ENCODE measurements around the gene PPP2R1B. TPM values are rescaled to one million over a fixed set of nuclear protein-coding genes. Genes with fewer than 3 reads are reported as not detected.

Gene PPP2R1B
- polyA plus RNA-seq, 1 donor from 2014 or later = 10.4 TPM

DNA sequence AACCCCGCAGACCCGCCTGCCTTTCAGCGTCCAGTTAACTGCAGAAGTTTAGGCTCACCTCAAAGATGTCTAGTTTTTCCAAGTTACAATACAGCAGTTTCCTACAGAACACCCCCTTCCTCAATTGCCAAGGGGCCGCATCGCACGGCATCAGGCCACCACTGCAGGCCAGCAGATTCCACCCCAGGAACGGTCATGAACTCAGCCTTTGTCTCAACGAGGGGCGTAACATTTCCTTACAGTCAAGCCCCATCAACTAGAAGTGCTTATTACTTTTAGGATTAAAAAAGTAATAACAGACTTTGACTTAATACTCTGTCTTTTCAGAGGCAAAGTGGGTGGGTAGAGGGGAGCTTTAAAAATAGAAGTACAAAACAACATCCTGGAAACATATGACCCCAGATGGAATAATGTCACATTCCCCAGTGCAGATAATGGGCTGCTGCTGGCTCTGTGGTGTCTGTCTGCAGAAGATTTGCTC, 36.3 kb downstream of the PPP2R1B start:
- H3K9me2 ChIP-seq (ENCODE audit: insufficient read depth, low read length) = no peaks in the 10 kb centered on the region
- no peak overlapping the region for H3K4me3 ChIP-seq (ENCODE audit: low read length)
- H3K79me2 ChIP-seq (replicated peaks; ENCODE audit: insufficient read depth, low read length) = no peaks in the 10 kb centered on the region
- H2AFZ ChIP-seq (ENCODE audit: low read depth, low read length) = no peak overlapping the region
- no peak for TF ChIP-seq RAD21 (conservative IDR thresholded peaks at IDR 0.05)
- TF ChIP-seq, protein P1, sequence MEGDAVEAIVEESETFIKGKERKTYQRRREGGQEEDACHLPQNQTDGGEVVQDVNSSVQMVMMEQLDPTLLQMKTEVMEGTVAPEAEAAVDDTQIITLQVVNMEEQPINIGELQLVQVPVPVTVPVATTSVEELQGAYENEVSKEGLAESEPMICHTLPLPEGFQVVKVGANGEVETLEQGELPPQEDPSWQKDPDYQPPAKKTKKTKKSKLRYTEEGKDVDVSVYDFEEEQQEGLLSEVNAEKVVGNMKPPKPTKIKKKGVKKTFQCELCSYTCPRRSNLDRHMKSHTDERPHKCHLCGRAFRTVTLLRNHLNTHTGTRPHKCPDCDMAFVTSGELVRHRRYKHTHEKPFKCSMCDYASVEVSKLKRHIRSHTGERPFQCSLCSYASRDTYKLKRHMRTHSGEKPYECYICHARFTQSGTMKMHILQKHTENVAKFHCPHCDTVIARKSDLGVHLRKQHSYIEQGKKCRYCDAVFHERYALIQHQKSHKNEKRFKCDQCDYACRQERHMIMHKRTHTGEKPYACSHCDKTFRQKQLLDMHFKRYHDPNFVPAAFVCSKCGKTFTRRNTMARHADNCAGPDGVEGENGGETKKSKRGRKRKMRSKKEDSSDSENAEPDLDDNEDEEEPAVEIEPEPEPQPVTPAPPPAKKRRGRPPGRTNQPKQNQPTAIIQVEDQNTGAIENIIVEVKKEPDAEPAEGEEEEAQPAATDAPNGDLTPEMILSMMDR (IDR thresholded peaks at IDR 0.05; ENCODE audit: poor library complexity, severe bottlenecking) = no peak
- no peak for TF ChIP-seq SMC3 (conservative IDR thresholded peaks at IDR 0.05; ENCODE audit: poor library complexity)
- TF ChIP-seq MXI1 (conservative IDR thresholded peaks at IDR 0.05; ENCODE audit: poor library complexity, severe bottlenecking) = no peak
- no peak for TF ChIP-seq EP300 (conservative IDR thresholded peaks at IDR 0.05; ENCODE audit: poor library complexity, severe bottlenecking)
- TF ChIP-seq, protein P2, sequence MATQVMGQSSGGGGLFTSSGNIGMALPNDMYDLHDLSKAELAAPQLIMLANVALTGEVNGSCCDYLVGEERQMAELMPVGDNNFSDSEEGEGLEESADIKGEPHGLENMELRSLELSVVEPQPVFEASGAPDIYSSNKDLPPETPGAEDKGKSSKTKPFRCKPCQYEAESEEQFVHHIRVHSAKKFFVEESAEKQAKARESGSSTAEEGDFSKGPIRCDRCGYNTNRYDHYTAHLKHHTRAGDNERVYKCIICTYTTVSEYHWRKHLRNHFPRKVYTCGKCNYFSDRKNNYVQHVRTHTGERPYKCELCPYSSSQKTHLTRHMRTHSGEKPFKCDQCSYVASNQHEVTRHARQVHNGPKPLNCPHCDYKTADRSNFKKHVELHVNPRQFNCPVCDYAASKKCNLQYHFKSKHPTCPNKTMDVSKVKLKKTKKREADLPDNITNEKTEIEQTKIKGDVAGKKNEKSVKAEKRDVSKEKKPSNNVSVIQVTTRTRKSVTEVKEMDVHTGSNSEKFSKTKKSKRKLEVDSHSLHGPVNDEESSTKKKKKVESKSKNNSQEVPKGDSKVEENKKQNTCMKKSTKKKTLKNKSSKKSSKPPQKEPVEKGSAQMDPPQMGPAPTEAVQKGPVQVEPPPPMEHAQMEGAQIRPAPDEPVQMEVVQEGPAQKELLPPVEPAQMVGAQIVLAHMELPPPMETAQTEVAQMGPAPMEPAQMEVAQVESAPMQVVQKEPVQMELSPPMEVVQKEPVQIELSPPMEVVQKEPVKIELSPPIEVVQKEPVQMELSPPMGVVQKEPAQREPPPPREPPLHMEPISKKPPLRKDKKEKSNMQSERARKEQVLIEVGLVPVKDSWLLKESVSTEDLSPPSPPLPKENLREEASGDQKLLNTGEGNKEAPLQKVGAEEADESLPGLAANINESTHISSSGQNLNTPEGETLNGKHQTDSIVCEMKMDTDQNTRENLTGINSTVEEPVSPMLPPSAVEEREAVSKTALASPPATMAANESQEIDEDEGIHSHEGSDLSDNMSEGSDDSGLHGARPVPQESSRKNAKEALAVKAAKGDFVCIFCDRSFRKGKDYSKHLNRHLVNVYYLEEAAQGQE (IDR thresholded peaks at IDR 0.05; ENCODE audit: borderline replicate concordance) = no peak
- TF ChIP-seq EZH2 (IDR thresholded peaks at IDR 0.05; ENCODE audit: borderline replicate concordance, insufficient read depth, low read length, poor library complexity, severe bottlenecking) = no peak
- TF ChIP-seq TAF1 (IDR thresholded peaks at IDR 0.05; ENCODE audit: low read depth) = no peak
- TF ChIP-seq POLR2AphosphoS5 (IDR thresholded peaks at IDR 0.05) = no peak
- H3K9me3 ChIP-seq (ENCODE audit: low read length) = no peaks in the 10 kb centered on the region
- no peaks in the 10 kb centered on the region for H3K36me3 ChIP-seq (ENCODE audit: insufficient read depth, low read length)
- H3K27me3 ChIP-seq (ENCODE audit: insufficient read depth, low read depth, low read length) = no peaks in the 10 kb centered on the region
- H4K20me1 ChIP-seq (ENCODE audit: insufficient read depth) = no peaks in the 10 kb centered on the region
- H3K27ac ChIP-seq (ENCODE audit: low read length) = no peak overlapping the region
- H3K9ac ChIP-seq (ENCODE audit: low read length) = no peak overlapping the region
- H3K4me2 ChIP-seq (ENCODE audit: low read length) = no peak overlapping the region
- H3F3A ChIP-seq (ENCODE audit: insufficient read depth, low read length, poor library complexity, severe bottlenecking) = no peaks in the 10 kb centered on the region

DNA sequence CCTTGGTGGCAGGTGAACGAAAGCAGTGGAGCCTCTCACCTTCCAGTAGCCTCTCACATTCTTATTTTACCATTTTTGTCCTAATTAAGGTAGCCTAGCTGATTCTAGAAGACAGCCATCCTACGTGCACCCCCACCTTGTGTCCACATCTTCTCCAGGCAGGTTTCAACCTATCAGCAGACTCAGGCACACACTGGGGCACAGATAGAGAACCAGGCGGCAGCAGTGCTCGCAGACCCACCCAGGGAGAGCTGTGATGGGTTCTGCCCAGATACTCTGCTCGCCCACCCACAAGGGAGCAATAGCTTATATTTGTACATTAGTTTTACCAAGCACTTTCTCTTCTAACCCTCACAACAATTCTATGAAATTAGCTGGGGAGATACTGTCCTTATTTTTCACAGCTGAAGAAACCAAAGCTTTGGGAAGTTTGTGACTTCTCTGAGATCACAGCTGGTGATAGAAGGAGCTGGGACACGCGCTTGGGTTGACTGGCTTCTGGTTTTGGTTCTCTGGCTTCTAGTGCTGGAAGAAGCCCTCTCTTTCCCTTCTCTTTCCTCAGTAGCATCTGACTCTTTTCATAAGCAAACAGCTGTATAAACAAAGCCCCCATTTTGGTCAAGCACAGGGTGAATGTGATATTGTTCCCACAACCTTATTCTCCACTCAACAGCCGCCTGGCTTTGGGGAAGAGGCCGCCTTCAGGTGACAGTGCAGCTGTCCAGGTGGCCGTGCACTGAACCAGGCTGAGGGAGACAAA, 36.9 kb downstream of the PPP2R1B start:
- H3F3A ChIP-seq (ENCODE audit: insufficient read depth, low read length, poor library complexity, severe bottlenecking) = no peaks in the 10 kb centered on the region
- H2AFZ ChIP-seq (ENCODE audit: low read depth, low read length) = no peak overlapping the region
- no peaks in the 10 kb centered on the region for H3K27me3 ChIP-seq (ENCODE audit: insufficient read depth, low read depth, low read length)
- H3K9me2 ChIP-seq (ENCODE audit: insufficient read depth, low read length) = no peaks in the 10 kb centered on the region
- no peaks in the 10 kb centered on the region for H3K36me3 ChIP-seq (ENCODE audit: insufficient read depth, low read length)
- no peak overlapping the region for H3K4me3 ChIP-seq (ENCODE audit: low read length)
- H3K79me2 ChIP-seq (replicated peaks; ENCODE audit: insufficient read depth, low read length) = no peaks in the 10 kb centered on the region
- H4K20me1 ChIP-seq (ENCODE audit: insufficient read depth) = no peaks in the 10 kb centered on the region
- no peak overlapping the region for H3K4me2 ChIP-seq (ENCODE audit: low read length)
- no peak overlapping the region for H3K27ac ChIP-seq (ENCODE audit: low read length)
- H3K9me3 ChIP-seq (ENCODE audit: low read length) = no peaks in the 10 kb centered on the region
- H3K9ac ChIP-seq (ENCODE audit: low read length) = no peak overlapping the region
- TF ChIP-seq SMC3 (conservative IDR thresholded peaks at IDR 0.05; ENCODE audit: poor library complexity) (no peak), EP300 (conservative IDR thresholded peaks at IDR 0.05; ENCODE audit: poor library complexity, severe bottlenecking) (no peak), TAF1 (IDR thresholded peaks at IDR 0.05; ENCODE audit: low read depth) (no peak), EZH2 (IDR thresholded peaks at IDR 0.05; ENCODE audit: borderline replicate concordance, insufficient read depth, low read length, poor library complexity, severe bottlenecking) (no peak), POLR2AphosphoS5 (IDR thresholded peaks at IDR 0.05) (no peak), MXI1 (conservative IDR thresholded peaks at IDR 0.05; ENCODE audit: poor library complexity, severe bottlenecking) (no peak), RAD21 (conservative IDR thresholded peaks at IDR 0.05) (no peak)
- TF ChIP-seq, protein P2 (IDR thresholded peaks at IDR 0.05; ENCODE audit: borderline replicate concordance) = no peak
- TF ChIP-seq, protein P1 (IDR thresholded peaks at IDR 0.05; ENCODE audit: poor library complexity, severe bottlenecking) = no peak

All from neural cell (in vitro differentiated cells).